Stomach (tissue), 9 donors: ENCODE data around the gene MAN1A1. TPM values are rescaled to one million over a fixed set of nuclear protein-coding genes. Genes with fewer than 3 reads are reported as not detected.

Source experiments
- DNase-seq, 2 donors: peaks; one replicate each; pipeline versions ENCODE4 v3.0.0 to v3.0.0-alpha.2; 2013 to 2019
- H3K27ac ChIP-seq, 5 donors: fragments of 200-600 bp in 4 of 5; sonication (generic) in 4 of 5; one replicate each; pipeline ENCODE4 v1.5.1; 2013 to 2019; ENCODE audit warnings: mild to moderate bottlenecking in 1 of 5, moderate library complexity in 1 of 5
- H3K27me3 ChIP-seq, 3 donors: fragments of 200-600 bp; sonication (generic); one replicate each; pipeline ENCODE4 v1.5.1; 2017 to 2019; ENCODE audit warnings: mixed run types in 1 of 3
- H3K36me3 ChIP-seq, 4 donors: fragments of 200-600 bp; sonication (generic); 1 replicate in 3 of 4; 2 replicates in 1 of 4; pipeline ENCODE4 v1.5.1; 2016 to 2019
- H3K4me1 ChIP-seq, 4 donors: fragments of 200-600 bp; sonication (generic); one replicate each; pipeline ENCODE4 v1.5.1; 2016 to 2019
- H3K4me3 ChIP-seq, 4 donors: fragments of 200-600 bp; sonication (generic) in 3 of 4; one replicate each; pipeline ENCODE4 v1.5.1; 2016 to 2019; ENCODE audit warnings: mild to moderate bottlenecking in 1 of 4
- H3K9me3 ChIP-seq, 4 donors: fragments of 200-600 bp; sonication (generic); one replicate each; pipeline ENCODE4 v1.5.1; 2016 to 2019
- CTCF ChIP-seq, 7 experiments: fragments of 450-650 bp in 4 of 7; fragments of 200-600 bp in 3 of 7; sonication (generic) in 3 of 7; IDR thresholded peaks; one replicate each; pipeline ENCODE4 v1.5.1; 2016 to 2019; ENCODE audit warnings: antibody characterized with exemption in 7 of 7, control low read depth in 2 of 7, mild to moderate bottlenecking in 1 of 7
- EP300 ChIP-seq: sonication (generic); formaldehyde crosslinking; IDR thresholded peaks from one replicate; pipeline ENCODE4 v1.6.1; 2017; ENCODE audit warnings: antibody characterized with exemption
- POLR2A ChIP-seq, 4 donors: fragments of 450-650 bp; IDR thresholded peaks; one replicate each; pipeline ENCODE4 v1.6.1; 2016; ENCODE audit warnings: antibody characterized with exemption in 4 of 4, control low read depth in 2 of 4, mild to moderate bottlenecking in 1 of 4, moderate library complexity in 1 of 4
- POLR2AphosphoS5 ChIP-seq, 3 donors: sonication (generic); formaldehyde crosslinking; IDR thresholded peaks; one replicate each; pipeline ENCODE4 v1.6.1; 2016; ENCODE audit warnings: antibody characterized with exemption in 3 of 3
- WGBS, 5 donors: extraction: QIAGEN DNeasy Blood & Tissue Kit in 3 of 5; methylation state at CpG; one replicate each; pipeline versions ENCODE4 v1.1.5 to v1.1.7; 2013 to 2018; 5-methylcytosine and 5-hydroxymethylcytosine counted together
- intact Hi-C: fragments of 100-400 bp; cut with DNase I; formaldehyde crosslinking; loops from one replicate; pipeline ENCODE4 v1.15.1; 2023; ENCODE audit warnings: low total_unique reads
- polyA plus RNA-seq, 3 donors: library from polyadenylated mRNA; stranded (reverse); fragments of 200-250 nt; gene quantifications; one replicate each; pipeline ENCODE4 v1.2.3, GENCODE V29; 2013
- total RNA-seq, 5 donors: library from RNA; depleted of rRNA; stranded (reverse); fragments of >200 nt; gene quantifications; one replicate each; pipeline versions ENCODE4 v1.1.0 to v1.2.3, GENCODE V29; 2014 to 2016
- donor health status: healthy with polysubstance abuse.
- donor health status: Bipolar disorder and iron deficiency.
- donor health status: healthy.

The MAN1A1 gene
- total and polyA plus RNA-seq, 8 donors = 8.0 to 132 (median 47.9) TPM

- WGBS, 5 donors = 63 to 97% (median 90%) methylated on average over 1 of the region's 1 CpG
- no peak for DNase-seq
- TF ChIP-seq POLR2A (IDR thresholded peaks at IDR 0.05) (no peak), CTCF (IDR thresholded peaks at IDR 0.05) (no peak), EP300 (no peak), POLR2AphosphoS5 (IDR thresholded peaks at IDR 0.05) (no peak)
- no peak overlapping the region for H3K27ac ChIP-seq
- H3K4me3 ChIP-seq = no peak overlapping the region
- intact Hi-C loops = no loop called here
- H3K27me3 ChIP-seq = no peaks in the 10 kb centered on the region
- H3K36me3 ChIP-seq = no peaks in the 10 kb centered on the region
- no peaks in the 10 kb centered on the region for H3K9me3 ChIP-seq
- peaks cover 0 to 26% (median 13%) of the 10 kb centered on the region in 4 donors for H3K4me1 ChIP-seq
Measured at GRCh38 chr6:119318730-119319129, 30.8 kb downstream of the MAN1A1 start.

- intact Hi-C loops = no loop called here
- Histone ChIP-seq H3K4me3 (no peak overlapping the region), H3K36me3 (no peaks in the 10 kb centered on the region), H3K27ac (no peak overlapping the region), H3K27me3 (no peaks in the 10 kb centered on the region), H3K4me1 (peaks cover 0 to 32% (median 17%) of the 10 kb centered on the region in 4 donors), H3K9me3 (no peaks in the 10 kb centered on the region)
- TF ChIP-seq POLR2AphosphoS5 (IDR thresholded peaks at IDR 0.05) (no peak), CTCF (IDR thresholded peaks at IDR 0.05) (no peak), POLR2A (IDR thresholded peaks at IDR 0.05) (no peak), EP300 (no peak)
- WGBS, 5 donors = 50 to 100% (median 97%) methylated on average over 1 of the region's 1 CpG
- no peak for DNase-seq
Measured at GRCh38 chr6:119318176-119318575, 31.4 kb downstream of the MAN1A1 start.

- no peaks in the 10 kb centered on the region for H3K36me3 ChIP-seq
- 95 to 99% (median 98%) methylated on average over 4 of the region's 4 CpGs for WGBS, 5 donors
- no peak for DNase-seq
- H3K4me1 ChIP-seq = peaks cover 0 to 40% (median 24%) of the 10 kb centered on the region in 4 donors
- intact Hi-C loops = no loop called here
- no peaks in the 10 kb centered on the region for H3K27me3 ChIP-seq
- no peak overlapping the region for H3K27ac ChIP-seq
- no peak overlapping the region for H3K4me3 ChIP-seq
- no peaks in the 10 kb centered on the region for H3K9me3 ChIP-seq
- TF ChIP-seq POLR2A (IDR thresholded peaks at IDR 0.05) (no peak), CTCF (IDR thresholded peaks at IDR 0.05) (no peak), EP300 (no peak), POLR2AphosphoS5 (IDR thresholded peaks at IDR 0.05) (no peak)
Measured at GRCh38 chr6:119317007-119317406, 32.6 kb downstream of the MAN1A1 start.

GRCh38 chr6:119314885-119315272 lies 34.7 kb downstream of the MAN1A1 start:
- Histone ChIP-seq H3K36me3 (no peaks in the 10 kb centered on the region), H3K27ac (peak overlapping the region in 4 of 5 donors; percentile 48 to 68 (median 57)), H3K4me3 (no peak overlapping the region), H3K9me3 (no peaks in the 10 kb centered on the region), H3K4me1 (peaks cover 0 to 58% (median 29%) of the 10 kb centered on the region in 4 donors), H3K27me3 (no peaks in the 10 kb centered on the region)
- TF ChIP-seq POLR2AphosphoS5 (IDR thresholded peaks at IDR 0.05) = no peak
- TF ChIP-seq POLR2A (IDR thresholded peaks at IDR 0.05) = no peak
- no peak for TF ChIP-seq EP300
- no peak for TF ChIP-seq CTCF (IDR thresholded peaks at IDR 0.05)
- intact Hi-C loops = no loop called here
- 59 to 76% (median 69%) methylated on average over 5 of the region's 5 CpGs for WGBS, 5 donors
- DNase-seq = no peak
